Type B pancreatic cell (in vitro differentiated cells): ENCODE data around the gene UTY. TPM values are rescaled to one million over a fixed set of nuclear protein-coding genes. Genes with fewer than 3 reads are reported as not detected.
"Not testable (repeated sequence)": the region's sequence is repeated elsewhere in the genome, so short reads cannot be mapped to it uniquely, and the experiment has no call there.

Experiments
- DNase-seq: peaks from one replicate; pipeline ENCODE4 v3.0.0; 2021; ENCODE audit warnings: mixed read lengths; ENCODE audit not compliant: unreplicated experiment; ENCODE audit errors: extremely low spot score
- H3K27ac Mint-ChIP-seq: 2 replicates; pipeline ENCODE4 v1.8.0; 2021; ENCODE audit warnings: mild to moderate bottlenecking, mixed read lengths
- H3K27me3 Mint-ChIP-seq: 2 replicates; pipeline ENCODE4 v1.8.0; 2021; ENCODE audit warnings: mixed read lengths
- H3K36me3 Mint-ChIP-seq: 2 replicates; pipeline ENCODE4 v1.8.0; 2021; ENCODE audit warnings: mixed read lengths
- H3K4me1 Mint-ChIP-seq: one replicate; pipeline ENCODE4 v1.8.0; 2021; ENCODE audit warnings: mixed read lengths; ENCODE audit not compliant: unreplicated experiment
- H3K4me3 Mint-ChIP-seq: 2 replicates; pipeline ENCODE4 v1.8.0; 2021; ENCODE audit warnings: mild to moderate bottlenecking, mixed read lengths
- H3K9me3 Mint-ChIP-seq: 2 replicates; pipeline ENCODE4 v1.8.0; 2021; ENCODE audit warnings: mixed read lengths
- total RNA-seq: library from RNA; stranded (reverse); gene quantifications from 2 replicates; pipeline ENCODE4 v1.2.1, GENCODE V29; 2021; ENCODE audit warnings: low replicate concordance
- TF ChIP-seq, protein P1 (sequence below): fragments of 200-600 bp; sonication (generic); conservative IDR thresholded peaks from 2 replicates; pipeline ENCODE4 v1.5.0; 2021; ENCODE audit warnings: antibody characterized with exemption, mild to moderate bottlenecking

UTY gene
- total RNA-seq, 1 donor from 2014 or later, result not detected

DNA sequence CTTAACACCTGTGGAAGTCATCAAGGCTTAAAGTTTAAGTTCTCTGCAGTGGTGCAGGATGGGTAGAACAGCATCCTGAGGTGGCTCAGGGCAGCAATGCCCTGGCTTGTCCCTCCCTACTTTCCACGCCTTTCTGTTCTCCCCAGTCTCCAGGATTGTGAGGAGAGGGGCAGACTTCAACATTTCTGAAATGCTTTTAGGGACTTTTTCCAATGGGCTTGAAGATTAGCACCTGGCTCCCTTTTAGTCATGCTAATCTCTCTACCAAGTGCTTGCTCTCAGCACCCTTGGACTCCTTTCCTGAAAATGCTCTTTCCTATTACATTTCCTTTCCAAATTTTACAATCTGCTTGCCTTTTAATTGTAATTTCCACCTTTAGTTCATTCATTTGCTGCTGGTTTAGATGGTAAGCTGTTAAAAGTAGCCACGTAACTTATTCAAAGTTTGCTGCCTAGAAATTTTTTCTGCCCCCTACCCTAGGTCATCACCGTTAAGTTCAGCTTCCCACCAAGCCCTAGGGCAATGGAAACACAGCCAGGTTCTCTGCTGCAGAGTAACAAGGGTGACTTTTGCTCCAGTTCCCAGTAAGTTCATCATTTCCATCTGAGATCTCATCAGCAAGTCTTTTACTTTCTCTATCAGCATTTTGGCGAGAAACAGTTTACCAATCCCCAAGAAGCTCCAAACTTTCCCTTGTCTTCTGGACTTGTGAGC, 183.5 kb downstream of the UTY start:
- H3K9me3 Mint-ChIP-seq, result no peaks in the 10 kb centered on the region
- no peaks in the 10 kb centered on the region for H3K27me3 Mint-ChIP-seq

DNA sequence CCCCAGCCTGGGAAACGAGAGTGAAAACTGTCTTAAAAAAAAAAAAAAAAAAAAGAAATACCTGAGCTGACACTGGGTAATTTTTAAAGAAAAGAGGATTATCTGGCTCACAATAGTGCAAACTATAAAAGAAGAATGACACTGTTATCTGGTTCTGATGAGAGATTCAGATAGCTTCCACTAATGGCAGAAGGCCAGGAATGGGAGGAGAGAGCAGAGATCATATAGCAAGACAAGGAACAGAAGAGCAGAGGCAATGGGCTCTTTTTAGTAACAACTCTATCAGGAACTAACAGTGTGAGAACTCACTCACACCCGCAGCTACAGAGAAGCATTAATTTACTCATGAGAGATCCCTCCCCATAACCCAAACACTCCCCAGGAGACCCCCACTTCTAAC, 184.8 kb downstream of the UTY start:
- TF ChIP-seq, protein P1, sequence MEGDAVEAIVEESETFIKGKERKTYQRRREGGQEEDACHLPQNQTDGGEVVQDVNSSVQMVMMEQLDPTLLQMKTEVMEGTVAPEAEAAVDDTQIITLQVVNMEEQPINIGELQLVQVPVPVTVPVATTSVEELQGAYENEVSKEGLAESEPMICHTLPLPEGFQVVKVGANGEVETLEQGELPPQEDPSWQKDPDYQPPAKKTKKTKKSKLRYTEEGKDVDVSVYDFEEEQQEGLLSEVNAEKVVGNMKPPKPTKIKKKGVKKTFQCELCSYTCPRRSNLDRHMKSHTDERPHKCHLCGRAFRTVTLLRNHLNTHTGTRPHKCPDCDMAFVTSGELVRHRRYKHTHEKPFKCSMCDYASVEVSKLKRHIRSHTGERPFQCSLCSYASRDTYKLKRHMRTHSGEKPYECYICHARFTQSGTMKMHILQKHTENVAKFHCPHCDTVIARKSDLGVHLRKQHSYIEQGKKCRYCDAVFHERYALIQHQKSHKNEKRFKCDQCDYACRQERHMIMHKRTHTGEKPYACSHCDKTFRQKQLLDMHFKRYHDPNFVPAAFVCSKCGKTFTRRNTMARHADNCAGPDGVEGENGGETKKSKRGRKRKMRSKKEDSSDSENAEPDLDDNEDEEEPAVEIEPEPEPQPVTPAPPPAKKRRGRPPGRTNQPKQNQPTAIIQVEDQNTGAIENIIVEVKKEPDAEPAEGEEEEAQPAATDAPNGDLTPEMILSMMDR, result no peak
- H3K27me3 Mint-ChIP-seq, result no peaks in the 10 kb centered on the region
- H3K4me3 Mint-ChIP-seq, result no peak overlapping the region
- no peaks in the 10 kb centered on the region for H3K4me1 Mint-ChIP-seq
- DNase-seq, result no peak
- no peaks in the 10 kb centered on the region for H3K9me3 Mint-ChIP-seq
- no peaks in the 10 kb centered on the region for H3K36me3 Mint-ChIP-seq
- no peak overlapping the region for H3K27ac Mint-ChIP-seq

More for the DNA sequence above, 183.5 kb downstream of the UTY start:
- Mint-ChIP-seq H3K36me3 (no peaks in the 10 kb centered on the region), H3K4me3 (no peak overlapping the region), H3K27ac (no peak overlapping the region), H3K4me1 (no peaks in the 10 kb centered on the region)
- TF ChIP-seq, protein P1, result no peak
- DNase-seq, result no peak

DNA sequence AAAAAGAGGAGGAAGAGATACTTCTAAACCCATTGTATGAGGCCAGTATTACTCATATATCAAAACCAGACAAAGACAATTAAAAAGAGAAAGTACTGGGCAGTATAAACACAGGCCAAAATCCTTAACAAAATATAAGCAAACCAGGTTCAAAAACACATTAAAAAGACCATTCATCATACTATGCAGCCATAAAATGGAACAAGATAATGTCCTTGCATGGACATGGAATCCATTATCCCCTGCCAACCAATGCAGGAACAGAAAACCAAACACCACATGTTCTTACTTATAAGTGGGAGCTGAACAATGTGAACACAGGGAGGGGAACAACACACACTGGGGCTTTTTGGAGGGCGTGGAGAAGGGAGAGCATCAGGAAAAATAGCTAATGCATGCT, 188.6 kb downstream of the UTY start:
- DNase-seq, result no peak
- TF ChIP-seq, protein P1, result no peak
- Mint-ChIP-seq H3K27ac (no peak overlapping the region), H3K36me3 (no peaks in the 10 kb centered on the region), H3K27me3 (no peaks in the 10 kb centered on the region), H3K9me3 (no peaks in the 10 kb centered on the region), H3K4me3 (no peak overlapping the region), H3K4me1 (no peaks in the 10 kb centered on the region)

DNA sequence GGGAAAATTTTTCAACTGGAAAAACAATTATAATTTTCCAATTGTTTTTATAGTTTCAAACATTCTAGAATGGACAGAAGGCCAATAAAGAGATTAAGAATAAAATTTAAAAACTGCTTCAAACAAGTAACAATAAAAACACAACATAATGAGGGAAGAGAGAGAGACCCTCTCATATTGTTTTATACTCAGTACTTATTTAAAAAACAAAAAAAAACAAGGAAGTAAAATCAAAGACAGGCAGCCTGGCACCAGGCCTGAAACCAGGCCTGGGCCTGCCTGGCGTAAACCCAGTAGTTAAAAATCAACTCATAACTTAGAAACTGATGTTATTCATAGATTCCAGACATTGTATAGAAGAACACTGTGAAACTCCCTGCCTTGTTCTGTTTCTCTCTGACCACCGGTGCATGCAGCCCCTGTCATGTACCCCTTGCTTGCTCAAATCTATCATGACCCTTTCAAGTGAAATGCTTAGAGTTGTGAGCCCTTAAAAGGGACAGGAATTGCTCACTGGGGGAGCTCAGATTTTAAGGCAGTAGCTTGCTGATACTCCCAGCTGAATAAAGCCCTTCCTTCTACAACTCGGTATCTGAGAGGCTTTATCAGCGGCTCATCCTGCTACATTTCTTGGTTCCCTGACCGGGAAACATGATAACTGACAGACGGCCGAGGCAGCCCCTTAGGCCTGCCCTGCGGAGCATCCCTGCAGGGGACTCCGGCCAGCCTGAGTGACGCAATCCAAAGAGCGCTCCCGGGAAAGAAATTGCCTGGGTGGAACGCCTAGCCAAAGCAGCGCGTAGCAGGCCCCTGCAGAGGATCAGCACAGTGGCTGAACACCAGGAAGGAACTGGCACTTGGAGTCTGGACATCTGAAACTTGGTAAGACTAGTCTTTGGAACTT, 197.4 kb downstream of the UTY start:
- not testable (repeated sequence) for H3K36me3 Mint-ChIP-seq, H3K27me3 Mint-ChIP-seq

DNA sequence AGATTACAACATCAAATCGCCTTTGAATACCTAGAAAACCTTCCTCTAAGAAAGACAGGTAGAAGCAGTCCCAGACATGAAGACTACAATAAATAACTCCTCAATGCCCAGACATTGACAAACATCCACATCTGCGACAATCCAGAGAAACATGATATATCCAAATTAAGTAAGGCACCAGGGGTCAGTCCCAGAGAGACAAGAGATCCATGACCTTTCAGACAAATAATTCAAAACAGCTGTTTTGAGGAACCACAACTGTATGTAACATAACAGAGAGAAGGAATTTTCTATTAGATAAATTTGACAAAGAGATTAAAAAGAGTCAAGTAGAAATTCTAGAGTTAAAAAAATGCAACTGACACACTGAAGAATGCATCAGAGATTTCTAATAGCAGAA, 200.3 kb downstream of the UTY start:
- H3K4me1 Mint-ChIP-seq, result no peaks in the 10 kb centered on the region
- H3K27ac Mint-ChIP-seq, result no peak overlapping the region
- TF ChIP-seq, protein P1, result no peak
- no peak for DNase-seq
- no peak overlapping the region for H3K4me3 Mint-ChIP-seq
- no peaks in the 10 kb centered on the region for H3K27me3 Mint-ChIP-seq
- H3K9me3 Mint-ChIP-seq, result no peaks in the 10 kb centered on the region
- H3K36me3 Mint-ChIP-seq, result no peaks in the 10 kb centered on the region

More for the DNA sequence above, 197.4 kb downstream of the UTY start:
- not testable (repeated sequence) for H3K9me3 Mint-ChIP-seq, H3K27ac Mint-ChIP-seq, H3K4me1 Mint-ChIP-seq, DNase-seq, H3K4me3 Mint-ChIP-seq

DNA sequence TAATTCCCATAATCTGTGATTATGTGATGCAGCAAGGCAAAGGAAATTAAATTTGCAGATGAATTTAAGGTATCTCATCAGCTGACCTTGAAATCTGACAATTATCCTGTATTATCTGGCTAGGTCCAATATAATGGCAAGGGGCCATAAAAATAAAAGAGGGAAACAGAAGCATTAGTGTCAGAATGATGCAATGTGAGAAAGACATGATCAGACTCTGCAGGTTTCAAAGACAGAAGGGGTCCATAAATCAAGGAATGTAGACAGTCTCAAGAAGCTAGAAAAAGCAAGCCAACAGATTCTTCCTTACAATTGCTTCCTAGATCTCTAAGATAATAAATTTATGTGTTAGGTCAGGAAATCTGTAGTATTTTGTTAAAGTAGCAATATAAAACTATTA, 208.1 kb downstream of the UTY start:
- TF ChIP-seq, protein P1, result no peak
- H3K27ac Mint-ChIP-seq, result no peak overlapping the region
- no peaks in the 10 kb centered on the region for H3K27me3 Mint-ChIP-seq
- no peak overlapping the region for H3K4me3 Mint-ChIP-seq
- DNase-seq, result no peak
- H3K9me3 Mint-ChIP-seq, result no peaks in the 10 kb centered on the region
- H3K36me3 Mint-ChIP-seq, result no peaks in the 10 kb centered on the region
- H3K4me1 Mint-ChIP-seq, result no peaks in the 10 kb centered on the region

DNA sequence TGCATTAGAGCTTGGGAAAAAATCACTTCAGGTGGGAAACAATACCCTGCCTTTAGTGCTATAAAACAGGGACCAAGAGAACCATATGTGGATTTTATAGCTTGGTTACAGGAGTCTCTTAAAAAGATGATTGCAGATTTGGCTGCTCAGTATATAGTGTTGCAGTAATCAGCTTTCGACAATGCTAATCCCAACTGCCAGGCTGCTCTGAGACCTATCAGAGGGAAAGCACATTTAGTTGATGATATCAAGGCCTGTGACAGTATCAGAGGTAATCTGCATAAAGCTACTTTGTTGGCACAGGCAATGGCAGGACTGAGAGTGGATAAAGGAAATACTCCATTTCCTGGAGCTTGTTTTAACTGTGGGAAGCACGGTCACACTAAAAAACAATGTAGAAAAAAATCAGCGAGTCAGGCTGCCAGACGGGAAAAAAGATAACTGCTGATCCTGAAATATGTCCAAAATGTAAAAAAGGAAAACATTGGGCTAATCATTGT, 225.8 kb downstream of the UTY start:
- not testable (repeated sequence) for H3K27ac Mint-ChIP-seq, H3K36me3 Mint-ChIP-seq, H3K4me3 Mint-ChIP-seq, DNase-seq, H3K4me1 Mint-ChIP-seq, H3K27me3 Mint-ChIP-seq, H3K9me3 Mint-ChIP-seq
